ENCODE results near the gene RBM26.

RBM26 gene

GRCh38 chr13:79271616-79272015, 134.4 kb downstream of the RBM26 start (continued):
- TF ChIP-seq TCF4 (CRISPR knock-in tag; IDR thresholded peaks at IDR 0.05; ENCODE audit: borderline replicate concordance), result no peak
- TF ChIP-seq CREB5 (CRISPR knock-in tag; IDR thresholded peaks at IDR 0.05; ENCODE audit: low read depth), result no peak

- no peak for TF ChIP-seq OSR1 (CRISPR knock-in tag; IDR thresholded peaks at IDR 0.05)
- no peak for TF ChIP-seq ISL1 (CRISPR knock-in tag; IDR thresholded peaks at IDR 0.05)
- TF ChIP-seq TCF4 (CRISPR knock-in tag; IDR thresholded peaks at IDR 0.05; ENCODE audit: borderline replicate concordance), result no peak
These were observed 135.2 kb downstream of the RBM26 start for GRCh38 chr13:79270859-79271258.

More at GRCh38 chr13:79270859-79271258, 135.2 kb downstream of the RBM26 start:
- no peak for ATAC-seq
